HepG2 (cell line): ENCODE data around the gene PRKAR1A. TPM values are rescaled to one million over a fixed set of nuclear protein-coding genes. Genes with fewer than 3 reads are reported as not detected.

Experiments used
- ATAC-seq: fragments of 200-7000 bp; cut with Tn5 transposase; 3 replicates; pipeline ENCODE4 v1.9.1; 2020; ENCODE audit warnings: mild to moderate bottlenecking, moderate library complexity
- BruUV-seq: library from RNA; stranded (reverse); fragments of 400-500 nt; replicated peaks from 2 replicates; lab custom pipeline; 2021; lab: Mats Ljungman, UMichigan
- CTCF ChIA-PET: fragments of 300-600 bp; formaldehyde crosslinking; extraction: SDS; loops from one replicate; lab custom pipeline; 2021; ENCODE audit warnings: low total read pairs, inconsistent platforms, low intra/inter-chr PET ratio; lab: Yijun Ruan, JAX
- POLR2A ChIA-PET: fragments of 350-600 bp; sonication (Branson Sonifier 250); formaldehyde crosslinking; loops from one replicate; lab custom pipeline; 2020; ENCODE audit warnings: antibody characterized with exemption, inconsistent platforms; lab: Yijun Ruan, JAX
- DNase-seq: peaks from one replicate; pipeline ENCODE4 v3.0.0-alpha.2; 2015; ENCODE audit warnings: low spot score
- FAIRE-seq: peaks from 3 replicates; lab custom pipeline; 2011; peaks lifted over from hg19 to GRCh38; lab: Jason Lieb, UNC
- H2AFZ ChIP-seq: one replicate; pipeline ENCODE4 v1.6.1; 2011; ENCODE audit warnings: low read length, inconsistent platforms
- H3K27ac ChIP-seq: fragments of 300-600 bp; 3 replicates; pipeline ENCODE4 v1.8.0; 2011; ENCODE audit warnings: mixed run types, mild to moderate bottlenecking, mixed read lengths, low read length, inconsistent platforms; ENCODE audit not compliant: insufficient read depth; ENCODE audit errors: extremely low read length
- H3K27me3 ChIP-seq, 2 experiments: fragments of 200-600 bp in 1 of 2; 2 replicates in 1 of 2; 3 replicates in 1 of 2; pipeline versions ENCODE4 v1.6.0 to v1.8.0; 2011; ENCODE audit warnings: low read length in 2 of 2, mild to moderate bottlenecking in 2 of 2, moderate library complexity in 2 of 2, inconsistent platforms in 1 of 2; ENCODE audit not compliant: insufficient read depth in 2 of 2, control insufficient read depth in 1 of 2
- H3K36me3 ChIP-seq, 2 experiments: fragments of 200-600 bp in 1 of 2; replicated peaks in 1 of 2; 2 replicates in 1 of 2; 3 replicates in 1 of 2; pipeline versions ENCODE4 v1.5.1 to v1.8.0; 2011; ENCODE audit warnings: low read length in 2 of 2, inconsistent platforms in 1 of 2; ENCODE audit not compliant: insufficient read depth in 2 of 2, control insufficient read depth in 1 of 2
- H3K4me1 ChIP-seq: 2 replicates; pipeline ENCODE4 v1.5.1; 2012; ENCODE audit warnings: low read length, inconsistent platforms; ENCODE audit not compliant: insufficient read depth
- H3K4me2 ChIP-seq: 2 replicates; pipeline ENCODE4 v1.6.0; 2011; ENCODE audit warnings: low read depth, low read length, inconsistent platforms
- H3K4me3 ChIP-seq, 3 experiments: fragments of 200-600 bp in 1 of 3; sonication (generic), shearing (Covaris generic) in 1 of 3; replicated peaks in 1 of 3; 2 replicates each; pipeline ENCODE4 v1.5.1; 2011 to 2016; ENCODE audit warnings: low read length in 3 of 3, inconsistent platforms in 2 of 3, low read depth in 2 of 3, mild to moderate bottlenecking in 2 of 3, control low read depth in 1 of 3, mixed read lengths in 1 of 3; ENCODE audit not compliant: insufficient read depth in 1 of 3
- H3K79me2 ChIP-seq: one replicate; pipeline ENCODE4 v1.6.1; 2011; ENCODE audit warnings: low read length, inconsistent platforms; ENCODE audit not compliant: insufficient read depth
- H3K9ac ChIP-seq: 2 replicates; pipeline ENCODE4 v1.6.0; 2011; ENCODE audit warnings: mild to moderate bottlenecking, low read depth, low read length, inconsistent platforms; ENCODE audit not compliant: insufficient read depth
- H3K9me3 ChIP-seq: 2 replicates; pipeline ENCODE4 v1.5.1; 2012; ENCODE audit warnings: mild to moderate bottlenecking, low read length
- H4K20me1 ChIP-seq: 2 replicates; pipeline ENCODE4 v1.6.0; 2011; ENCODE audit warnings: inconsistent platforms, mild to moderate bottlenecking, low read length, moderate library complexity; ENCODE audit not compliant: insufficient read depth
- CBX2 ChIP-seq, 2 experiments: fragments of 200-600 bp in 1 of 2; sonication (generic); formaldehyde crosslinking in 1 of 2; IDR thresholded peaks; 2 replicates each; pipeline versions ENCODE4 v1.7.0 to v1.8.1; 2018 to 2022; ENCODE audit warnings: low read depth in 2 of 2, low read length in 1 of 2, mild to moderate bottlenecking in 1 of 2, missing genetic modification reagents in 1 of 2
- DPF2 ChIP-seq: sonication (generic); formaldehyde crosslinking; IDR thresholded peaks from 2 replicates; pipeline ENCODE4 v1.4.0; 2020; ENCODE audit warnings: mild to moderate bottlenecking, low read depth, missing genetic modification reagents, borderline replicate concordance
- HDAC6 ChIP-seq: fragments of 200-600 bp; sonication (generic); IDR thresholded peaks from 2 replicates; pipeline ENCODE4 v1.7.0; 2017; ENCODE audit warnings: mild to moderate bottlenecking, antibody characterized with exemption, low read length, low read depth
- NR2F1 ChIP-seq, 2 experiments: fragments of 450-650 bp in 1 of 2; formaldehyde crosslinking in 1 of 2; IDR thresholded peaks; 2 replicates each; pipeline versions ENCODE4 v1.5.0 to v1.6.1; 2016 to 2020; ENCODE audit warnings: mild to moderate bottlenecking in 1 of 2, missing compliant biosample characterization in 1 of 2, missing genetic modification reagents in 1 of 2, moderate library complexity in 1 of 2
- NR2F6 ChIP-seq, 2 experiments: IDR thresholded peaks; 2 replicates each; pipeline ENCODE4 v1.6.1; 2016; ENCODE audit warnings: antibody characterized with exemption in 1 of 2, mild to moderate bottlenecking in 1 of 2
- PHF8 ChIP-seq: sonication (generic); formaldehyde crosslinking; IDR thresholded peaks from 2 replicates; pipeline ENCODE4 v1.5.0; 2020; ENCODE audit warnings: missing genetic modification reagents
- ZBTB37 ChIP-seq: sonication (generic); formaldehyde crosslinking; IDR thresholded peaks from 2 replicates; pipeline ENCODE4 v1.4.0; 2020; ENCODE audit warnings: mild to moderate bottlenecking, missing genetic modification reagents
- WGBS: methylation state at CpG from one replicate; pipeline ENCODE4 v1.1.6; 2017; ENCODE audit warnings: low lambda C conversion rate; 5-methylcytosine and 5-hydroxymethylcytosine counted together
- in situ Hi-C: cut with HindIII; loops from 2 replicates; pipeline ENCODE4 v1.10.0; 2017; ENCODE audit warnings: low pct_unique_long_range_greater_than_20kb; ENCODE audit not compliant: extremely low pct_ligation_motif_present
- intact Hi-C: fragments of 100-400 bp; cut with micrococcal nuclease; formaldehyde crosslinking; loops from one replicate; pipeline ENCODE4 v1.10.0; 2022; ENCODE audit not compliant: unreplicated experiment
- polyA plus RNA-seq, 8 experiments: library from polyadenylated mRNA; depleted of rRNA in 3 of 8; stranded (reverse) in 7 of 8; unstranded in 1 of 8; fragments of >200 nt; fragmentation: Illumina TruSeq in 4 of 8; extraction: Trizol in 4 of 8; gene quantifications; 2 replicates each; pipeline versions ENCODE4 v1.2.1 to v1.2.3, GENCODE V29; 2011 to 2016; ENCODE audit warnings: low read depth in 4 of 8, missing spikeins in 1 of 8, mixed read lengths in 1 of 8; ENCODE audit not compliant: insufficient read depth in 1 of 8
- total RNA-seq, 5 experiments: library from RNA; depleted of rRNA; stranded (reverse); fragments of >200 nt; fragmentation: Illumina TruSeq; extraction: Trizol; gene quantifications; 2 replicates each; pipeline ENCODE4 v1.2.3, GENCODE V29; 2016; ENCODE audit warnings: low read depth in 1 of 5
- TF ChIP-seq, protein P1 (sequence below): sonication (generic); formaldehyde crosslinking; IDR thresholded peaks from 2 replicates; pipeline ENCODE4 v1.4.0; 2020; ENCODE audit warnings: missing genetic modification reagents; ENCODE audit errors: not compliant biosample characterization
- TF ChIP-seq, protein P2 (sequence below): sonication (generic); formaldehyde crosslinking; conservative IDR thresholded peaks from 2 replicates; pipeline ENCODE4 v1.4.0; 2020; ENCODE audit warnings: missing genetic modification reagents
- TF ChIP-seq, protein P3 (sequence below): sonication (generic); formaldehyde crosslinking; IDR thresholded peaks from 2 replicates; pipeline ENCODE4 v1.5.0; 2020; ENCODE audit warnings: mild to moderate bottlenecking, missing genetic modification reagents, moderate library complexity
- TF ChIP-seq, protein P4 (sequence below): sonication (generic); formaldehyde crosslinking; IDR thresholded peaks from 2 replicates; pipeline ENCODE4 v1.8.0; 2023; ENCODE audit warnings: mild to moderate bottlenecking, missing genetic modification reagents

Gene PRKAR1A
- total and polyA plus RNA-seq, 2 of the 13 experiments (the other 11 are each of a cell fraction or from before 2014, with no cell fraction given), result 265 to 266 TPM

DNA sequence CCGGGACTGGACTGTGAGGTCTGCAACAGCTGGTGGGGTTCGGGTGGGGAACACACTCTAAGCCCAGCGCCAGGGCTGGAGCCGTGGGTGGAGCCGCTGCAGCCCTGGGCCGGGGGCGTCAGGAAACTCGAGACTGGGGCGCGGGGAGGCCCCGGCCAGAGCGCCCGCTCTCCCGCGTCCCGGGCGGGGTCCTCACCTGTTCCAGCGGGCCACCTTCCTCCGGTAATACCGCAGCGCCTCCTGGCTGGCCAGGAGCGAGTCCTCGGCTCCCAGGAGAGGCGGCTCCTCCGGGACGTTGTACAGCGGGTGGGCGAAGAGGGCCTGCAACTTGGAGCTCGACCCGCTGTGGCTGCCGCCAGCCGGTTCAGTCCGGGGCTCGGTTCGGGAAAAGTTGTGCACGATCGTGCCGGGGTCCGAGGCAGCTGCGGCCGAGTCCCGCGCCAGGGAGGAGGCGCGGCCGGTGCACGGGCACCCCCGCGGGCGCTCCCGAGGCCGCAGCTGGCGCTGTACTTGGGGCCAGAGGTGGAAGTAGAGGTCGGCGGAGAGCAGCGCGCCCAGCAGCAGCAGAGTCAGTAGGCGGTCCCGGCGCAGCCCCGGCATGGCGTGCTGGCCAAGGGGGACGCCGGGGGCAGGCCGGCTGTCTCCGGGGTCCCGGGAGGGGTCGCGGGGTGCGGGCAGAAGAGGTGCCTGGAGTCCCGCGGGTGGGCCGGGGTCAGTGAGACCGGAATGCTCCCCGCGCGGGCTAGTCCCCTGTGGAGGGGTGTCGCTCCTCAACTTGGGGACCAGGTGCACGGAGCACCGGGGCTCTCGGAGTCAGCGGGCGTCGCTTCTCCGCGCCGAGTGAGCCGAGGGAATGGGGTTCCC is 88.1 kb downstream of the PRKAR1A start:
- 1% methylated on average over 39 of the region's 88 CpGs for WGBS
- intact Hi-C loops, result loop anchor here (2.0 to 5.0 kb wide), 4 partner anchors 65 to 159 kb away; partner anchors contain the start of gene PRKAR1A
- Histone ChIP-seq H3K9me3 (no peaks in the 10 kb centered on the region), H3K27me3 (peaks cover 3 to 11% of the 10 kb centered on the region in 2 experiments; a peak in 1 of 5 replicates), H3K27ac (peak overlapping the region; percentile 77), H3K9ac (peak overlapping the region; percentile 74), H2AFZ (no peak overlapping the region), H3K36me3 (no peaks in the 10 kb centered on the region), H3K4me3 (peak overlapping the region; percentile 60 to 79 (median 61)), H3K79me2 (peaks cover 3% of the 10 kb centered on the region), H4K20me1 (no peaks in the 10 kb centered on the region), H3K4me1 (peaks cover 57% of the 10 kb centered on the region), H3K4me2 (peak overlapping the region; percentile 79)
- ATAC-seq (peak; percentile 88), FAIRE-seq (no peak), DNase-seq (peak; percentile 59)
- ChIA-PET CTCF (interaction anchor here (0.7 to 1.5 kb wide), 2 partner anchors 66 to 143 kb away, joined by 3 to 6 read pairs; partner anchors contain the start of gene WIPI1), POLR2A (interaction anchor here (0.9 to 4.7 kb wide), 13 partner anchors 8 to 649 kb away, joined by 3 to 27 read pairs (median 4); partner anchors contain the start of gene PRKAR1A)
- in situ Hi-C loops, result no loop called here
- no TSS peak for BruUV-seq
- TF ChIP-seq PHF8, result peak; percentile 85
- TF ChIP-seq NR2F6 (IDR thresholded peaks at IDR 0.05), result no peak
- 0 out of 2 replicates have a peak, but pooled peaks have one; percentile 27 for TF ChIP-seq NR2F6 (CRISPR knock-in tag; IDR thresholded peaks at IDR 0.05)
- TF ChIP-seq, protein P1, sequence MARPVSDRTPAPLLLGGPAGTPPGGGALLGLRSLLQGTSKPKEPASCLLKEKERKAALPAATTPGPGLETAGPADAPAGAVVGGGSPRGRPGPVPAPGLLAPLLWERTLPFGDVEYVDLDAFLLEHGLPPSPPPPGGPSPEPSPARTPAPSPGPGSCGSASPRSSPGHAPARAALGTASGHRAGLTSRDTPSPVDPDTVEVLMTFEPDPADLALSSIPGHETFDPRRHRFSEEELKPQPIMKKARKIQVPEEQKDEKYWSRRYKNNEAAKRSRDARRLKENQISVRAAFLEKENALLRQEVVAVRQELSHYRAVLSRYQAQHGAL (CRISPR knock-in tag), result peak; percentile 53
- TF ChIP-seq DPF2 (CRISPR knock-in tag), result 0 out of 2 replicates have a peak, but pooled peaks have one; percentile 28
- TF ChIP-seq NR2F1 (CRISPR knock-in tag; IDR thresholded peaks at IDR 0.05), result no peak
- no peak for TF ChIP-seq HDAC6
- TF ChIP-seq ZBTB37 (CRISPR knock-in tag), result no peak
- TF ChIP-seq, protein P2, sequence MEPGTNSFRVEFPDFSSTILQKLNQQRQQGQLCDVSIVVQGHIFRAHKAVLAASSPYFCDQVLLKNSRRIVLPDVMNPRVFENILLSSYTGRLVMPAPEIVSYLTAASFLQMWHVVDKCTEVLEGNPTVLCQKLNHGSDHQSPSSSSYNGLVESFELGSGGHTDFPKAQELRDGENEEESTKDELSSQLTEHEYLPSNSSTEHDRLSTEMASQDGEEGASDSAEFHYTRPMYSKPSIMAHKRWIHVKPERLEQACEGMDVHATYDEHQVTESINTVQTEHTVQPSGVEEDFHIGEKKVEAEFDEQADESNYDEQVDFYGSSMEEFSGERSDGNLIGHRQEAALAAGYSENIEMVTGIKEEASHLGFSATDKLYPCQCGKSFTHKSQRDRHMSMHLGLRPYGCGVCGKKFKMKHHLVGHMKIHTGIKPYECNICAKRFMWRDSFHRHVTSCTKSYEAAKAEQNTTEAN, result no peak
- TF ChIP-seq, protein P3, sequence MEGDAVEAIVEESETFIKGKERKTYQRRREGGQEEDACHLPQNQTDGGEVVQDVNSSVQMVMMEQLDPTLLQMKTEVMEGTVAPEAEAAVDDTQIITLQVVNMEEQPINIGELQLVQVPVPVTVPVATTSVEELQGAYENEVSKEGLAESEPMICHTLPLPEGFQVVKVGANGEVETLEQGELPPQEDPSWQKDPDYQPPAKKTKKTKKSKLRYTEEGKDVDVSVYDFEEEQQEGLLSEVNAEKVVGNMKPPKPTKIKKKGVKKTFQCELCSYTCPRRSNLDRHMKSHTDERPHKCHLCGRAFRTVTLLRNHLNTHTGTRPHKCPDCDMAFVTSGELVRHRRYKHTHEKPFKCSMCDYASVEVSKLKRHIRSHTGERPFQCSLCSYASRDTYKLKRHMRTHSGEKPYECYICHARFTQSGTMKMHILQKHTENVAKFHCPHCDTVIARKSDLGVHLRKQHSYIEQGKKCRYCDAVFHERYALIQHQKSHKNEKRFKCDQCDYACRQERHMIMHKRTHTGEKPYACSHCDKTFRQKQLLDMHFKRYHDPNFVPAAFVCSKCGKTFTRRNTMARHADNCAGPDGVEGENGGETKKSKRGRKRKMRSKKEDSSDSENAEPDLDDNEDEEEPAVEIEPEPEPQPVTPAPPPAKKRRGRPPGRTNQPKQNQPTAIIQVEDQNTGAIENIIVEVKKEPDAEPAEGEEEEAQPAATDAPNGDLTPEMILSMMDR (CRISPR knock-in tag), result peak; percentile 92
- no peak for TF ChIP-seq CBX2 (IDR thresholded peaks at IDR 0.05; ENCODE audit: low read depth, low read length)
- TF ChIP-seq CBX2 (CRISPR knock-in tag; IDR thresholded peaks at IDR 0.05; ENCODE audit: low read depth), result no peak
- TF ChIP-seq, protein P4, sequence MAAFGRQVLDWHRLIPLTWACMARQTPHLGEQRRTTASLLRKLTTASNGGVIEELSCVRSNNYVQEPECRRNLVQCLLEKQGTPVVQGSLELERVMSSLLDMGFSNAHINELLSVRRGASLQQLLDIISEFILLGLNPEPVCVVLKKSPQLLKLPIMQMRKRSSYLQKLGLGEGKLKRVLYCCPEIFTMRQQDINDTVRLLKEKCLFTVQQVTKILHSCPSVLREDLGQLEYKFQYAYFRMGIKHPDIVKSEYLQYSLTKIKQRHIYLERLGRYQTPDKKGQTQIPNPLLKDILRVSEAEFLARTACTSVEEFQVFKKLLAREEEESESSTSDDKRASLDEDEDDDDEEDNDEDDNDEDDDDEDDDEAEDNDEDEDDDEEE (CRISPR knock-in tag), result peak; percentile 44; the same call in 1 of the 2 replicates
